GM21529 (cell line): Measurements from ENCODE around the gene RNF181.
"Not testable (repeated sequence)": the region's sequence is repeated elsewhere in the genome, so short reads cannot be mapped to it uniquely, and the experiment has no call there.

ENCODE experiments used
- ATAC-seq: cut with Tn5 transposase; IDR thresholded peaks from one replicate; pipeline ENCODE4 v1.9.1; 2021; ENCODE audit not compliant: unreplicated experiment

The RNF181 gene

GRCh38 chr2:85595301-85596025 is at the start of gene RNF181:
RNF181 (plus strand) TSS chr2:85595745; CDS start chr2:85595764, 19 bp downstream.
- ATAC-seq = peak; percentile 98

GRCh38 chr2:85545780-85546240 is 49.7 kb upstream of the RNF181 start:
- no peak for ATAC-seq

GRCh38 chr2:85547089-85547858 is 48.3 kb upstream of the RNF181 start:
- ATAC-seq = no peak

GRCh38 chr2:85547859-85548607 is 47.5 kb upstream of the RNF181 start:
- no peak for ATAC-seq

GRCh38 chr2:85548608-85548900 is 47.0 kb upstream of the RNF181 start:
- no peak for ATAC-seq

GRCh38 chr2:85549095-85549494 is 46.5 kb upstream of the RNF181 start:
- ATAC-seq = no peak

GRCh38 chr2:85549826-85550225 is 45.7 kb upstream of the RNF181 start:
- ATAC-seq = no peak

GRCh38 chr2:85550486-85550885 is 45.1 kb upstream of the RNF181 start:
- no peak for ATAC-seq

GRCh38 chr2:85551698-85552678 is 43.6 kb upstream of the RNF181 start:
- ATAC-seq = peak; percentile 77

GRCh38 chr2:85553184-85553583 is 42.4 kb upstream of the RNF181 start:
- ATAC-seq = no peak

GRCh38 chr2:85554980-85555612 is 40.4 kb upstream of the RNF181 start:
- no peak for ATAC-seq

- ATAC-seq = no peak
Measured at GRCh38 chr2:85557130-85557529, 38.4 kb upstream of the RNF181 start.

- no peak for ATAC-seq
Measured at GRCh38 chr2:85558160-85558559, 37.4 kb upstream of the RNF181 start.

GRCh38 chr2:85560403-85560726 is 35.2 kb upstream of the RNF181 start:
- not testable (repeated sequence) for ATAC-seq

GRCh38 chr2:85560812-85561279 is 34.7 kb upstream of the RNF181 start:
- ATAC-seq = peak; percentile 5

- peak; percentile 88 for ATAC-seq
Measured at GRCh38 chr2:85561280-85562212, 34.0 kb upstream of the RNF181 start, which contains the start of gene GGCX. GGCX (minus strand) TSS chr2:85561493; CDS start chr2:85561428, 65 bp downstream.

GRCh38 chr2:85564144-85564563 is 31.4 kb upstream of the RNF181 start:
- no peak for ATAC-seq

GRCh38 chr2:85566265-85566664 is 29.3 kb upstream of the RNF181 start:
- no peak for ATAC-seq

- ATAC-seq = no peak
Measured at GRCh38 chr2:85575739-85576138, 19.8 kb upstream of the RNF181 start.
